PC-9 (cell line): Measurements from ENCODE around the gene KCNQ5.

Experiments
- CTCF ChIP-seq: fragments of 200-600 bp; sonication (generic); conservative IDR thresholded peaks from 2 replicates; pipeline ENCODE4 v1.6.1; 2017; ENCODE audit warnings: mixed run types, antibody characterized with exemption, mild to moderate bottlenecking, moderate library complexity
- EZH2 ChIP-seq: fragments of 200-600 bp; sonication (generic); IDR thresholded peaks from 2 replicates; pipeline ENCODE4 v1.8.0; 2017; ENCODE audit warnings: antibody characterized with exemption, low read depth

GRCh38 chr6:72890671-72891070, 268.8 kb downstream of the KCNQ5 start:
- no peak for TF ChIP-seq CTCF
- no peak for TF ChIP-seq EZH2
